ENCODE measurements around the gene SNORC.

Gene SNORC

DNA sequence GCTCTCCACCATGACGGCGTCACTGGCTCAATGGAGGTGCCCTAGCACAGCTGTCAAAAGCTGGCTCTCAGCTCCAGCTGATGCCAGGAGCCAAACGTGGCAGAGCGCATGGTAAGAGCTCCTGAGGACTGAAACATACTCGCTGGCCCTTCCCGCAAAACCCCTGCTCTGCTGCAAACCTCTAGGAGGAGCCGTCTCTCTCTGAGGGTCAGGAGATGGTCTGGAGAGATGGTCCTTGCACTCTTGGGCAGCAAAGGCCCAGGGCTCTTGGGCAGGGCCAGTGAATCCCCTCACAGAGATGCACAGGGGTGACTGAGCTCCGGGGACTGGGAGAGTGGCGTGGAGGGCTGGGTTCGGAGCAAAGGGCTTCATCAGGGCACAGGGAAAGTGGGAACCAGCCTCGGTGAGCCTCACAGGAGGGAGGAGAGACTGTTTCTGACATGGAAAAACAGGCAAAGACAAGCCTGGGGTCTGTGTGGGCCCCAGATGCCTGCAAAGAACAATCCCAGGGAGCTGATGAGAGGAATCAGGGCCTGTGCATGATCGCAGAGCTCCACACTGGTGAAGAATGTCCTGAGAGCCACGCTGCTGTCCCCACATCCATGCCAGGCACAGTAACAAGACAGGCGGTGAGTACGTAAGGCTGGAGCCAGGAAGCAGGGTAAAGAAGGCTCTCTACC is 17.2 kb downstream of the SNORC start:
- H3K36me3 ChIP-seq (ENCODE audit: low read depth) = no peaks in the 10 kb centered on the region
- DNase-seq (ENCODE audit: low spot score) (no peak), ATAC-seq (ENCODE audit: low read depth) (no peak)
- no peaks in the 10 kb centered on the region for H3K9me3 ChIP-seq (ENCODE audit: severe bottlenecking)
- TF ChIP-seq, protein P1, sequence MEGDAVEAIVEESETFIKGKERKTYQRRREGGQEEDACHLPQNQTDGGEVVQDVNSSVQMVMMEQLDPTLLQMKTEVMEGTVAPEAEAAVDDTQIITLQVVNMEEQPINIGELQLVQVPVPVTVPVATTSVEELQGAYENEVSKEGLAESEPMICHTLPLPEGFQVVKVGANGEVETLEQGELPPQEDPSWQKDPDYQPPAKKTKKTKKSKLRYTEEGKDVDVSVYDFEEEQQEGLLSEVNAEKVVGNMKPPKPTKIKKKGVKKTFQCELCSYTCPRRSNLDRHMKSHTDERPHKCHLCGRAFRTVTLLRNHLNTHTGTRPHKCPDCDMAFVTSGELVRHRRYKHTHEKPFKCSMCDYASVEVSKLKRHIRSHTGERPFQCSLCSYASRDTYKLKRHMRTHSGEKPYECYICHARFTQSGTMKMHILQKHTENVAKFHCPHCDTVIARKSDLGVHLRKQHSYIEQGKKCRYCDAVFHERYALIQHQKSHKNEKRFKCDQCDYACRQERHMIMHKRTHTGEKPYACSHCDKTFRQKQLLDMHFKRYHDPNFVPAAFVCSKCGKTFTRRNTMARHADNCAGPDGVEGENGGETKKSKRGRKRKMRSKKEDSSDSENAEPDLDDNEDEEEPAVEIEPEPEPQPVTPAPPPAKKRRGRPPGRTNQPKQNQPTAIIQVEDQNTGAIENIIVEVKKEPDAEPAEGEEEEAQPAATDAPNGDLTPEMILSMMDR (IDR thresholded peaks at IDR 0.05; ENCODE audit: poor library complexity, severe bottlenecking) = no peak
- no peak overlapping the region for H3K27ac ChIP-seq (ENCODE audit: poor library complexity, severe bottlenecking)
- H3K4me3 ChIP-seq (ENCODE audit: severe bottlenecking) = no peak overlapping the region
- no peaks in the 10 kb centered on the region for H3K27me3 ChIP-seq (ENCODE audit: insufficient read depth, poor library complexity, severe bottlenecking)
- peaks cover 9% of the 10 kb centered on the region for H3K4me1 ChIP-seq (ENCODE audit: insufficient read depth, poor library complexity, severe bottlenecking)

DNA sequence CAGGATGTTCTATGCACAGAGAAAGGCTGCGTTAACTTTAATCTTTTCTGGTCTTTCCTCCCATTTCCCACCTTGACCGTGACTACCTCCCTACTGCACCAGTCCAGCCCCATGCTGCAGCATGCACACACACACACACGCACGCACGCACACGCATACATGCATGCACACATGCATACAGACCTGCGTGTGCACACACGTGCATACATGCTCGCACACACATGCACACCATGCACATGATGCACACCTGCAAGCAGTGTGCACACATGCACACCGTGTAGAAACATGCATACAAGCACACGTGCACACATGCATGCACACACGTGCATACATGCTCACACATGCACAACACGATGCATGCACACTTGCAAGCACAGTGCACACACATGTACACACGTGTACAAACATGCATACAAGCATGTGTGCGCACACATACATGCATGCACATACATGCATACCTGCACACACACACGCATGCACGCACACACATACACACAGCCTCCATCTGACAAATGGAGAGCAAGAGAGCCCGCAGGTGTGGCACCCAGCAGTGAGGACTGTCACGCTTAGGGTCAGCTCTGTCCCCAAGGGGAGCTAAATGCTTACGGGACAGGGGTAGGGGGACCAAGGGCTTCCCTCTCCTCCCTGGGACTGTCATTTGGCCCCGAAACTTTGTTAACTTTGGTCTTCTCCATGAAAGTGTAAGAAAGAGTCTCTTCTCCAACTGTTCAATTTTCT is 18.2 kb downstream of the SNORC start:
- Histone ChIP-seq H3K27ac (ENCODE audit: poor library complexity, severe bottlenecking) (no peak overlapping the region), H3K4me1 (ENCODE audit: insufficient read depth, poor library complexity, severe bottlenecking) (peaks cover 9% of the 10 kb centered on the region), H3K36me3 (ENCODE audit: low read depth) (no peaks in the 10 kb centered on the region), H3K4me3 (ENCODE audit: severe bottlenecking) (no peak overlapping the region), H3K27me3 (ENCODE audit: insufficient read depth, poor library complexity, severe bottlenecking) (no peaks in the 10 kb centered on the region), H3K9me3 (ENCODE audit: severe bottlenecking) (no peaks in the 10 kb centered on the region)
- no peak for ATAC-seq (ENCODE audit: low read depth)
- TF ChIP-seq, protein P1 (IDR thresholded peaks at IDR 0.05; ENCODE audit: poor library complexity, severe bottlenecking) = no peak
- DNase-seq (ENCODE audit: low spot score) = no peak

DNA sequence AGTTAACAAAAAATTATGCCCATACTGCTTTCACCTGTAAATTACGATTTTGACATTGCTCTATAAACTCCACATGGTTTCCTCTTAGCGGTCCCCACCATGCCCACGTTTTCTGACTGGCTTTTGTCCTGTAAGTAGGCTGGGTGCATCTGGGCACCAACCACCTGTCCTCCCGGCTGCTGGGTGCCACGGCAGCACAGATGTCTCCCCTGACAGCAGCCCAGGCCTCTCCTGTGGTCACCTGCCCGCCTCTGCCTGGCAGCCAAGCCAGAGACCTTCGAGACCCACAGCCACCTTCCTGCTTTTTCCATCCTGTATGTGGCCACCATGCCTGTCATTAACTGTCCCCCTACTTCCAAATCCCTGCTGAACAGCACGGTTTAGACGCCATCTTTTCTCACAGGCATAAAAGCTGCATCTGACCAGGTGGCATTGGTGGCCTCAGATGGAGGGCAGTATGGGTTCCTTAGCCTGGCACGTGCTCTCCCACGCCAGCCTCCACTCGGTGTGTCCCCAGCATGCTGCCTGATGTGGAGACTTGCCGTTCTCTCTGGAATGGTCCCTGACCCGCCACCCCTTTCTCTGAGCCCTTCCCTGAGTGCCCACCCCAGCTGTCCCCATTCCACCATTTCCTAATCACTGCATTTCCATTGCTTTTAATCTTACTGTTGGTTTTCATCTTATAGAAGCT is 18.9 kb downstream of the SNORC start:
- H3K9me3 ChIP-seq (ENCODE audit: severe bottlenecking) = no peaks in the 10 kb centered on the region
- H3K27ac ChIP-seq (ENCODE audit: poor library complexity, severe bottlenecking) = no peak overlapping the region
- no peak overlapping the region for H3K4me3 ChIP-seq (ENCODE audit: severe bottlenecking)
- H3K27me3 ChIP-seq (ENCODE audit: insufficient read depth, poor library complexity, severe bottlenecking) = no peaks in the 10 kb centered on the region
- peaks cover 9% of the 10 kb centered on the region for H3K4me1 ChIP-seq (ENCODE audit: insufficient read depth, poor library complexity, severe bottlenecking)
- no peaks in the 10 kb centered on the region for H3K36me3 ChIP-seq (ENCODE audit: low read depth)
- DNase-seq (ENCODE audit: low spot score) (no peak), ATAC-seq (ENCODE audit: low read depth) (no peak)
- TF ChIP-seq, protein P1 (IDR thresholded peaks at IDR 0.05; ENCODE audit: poor library complexity, severe bottlenecking) = no peak

DNA sequence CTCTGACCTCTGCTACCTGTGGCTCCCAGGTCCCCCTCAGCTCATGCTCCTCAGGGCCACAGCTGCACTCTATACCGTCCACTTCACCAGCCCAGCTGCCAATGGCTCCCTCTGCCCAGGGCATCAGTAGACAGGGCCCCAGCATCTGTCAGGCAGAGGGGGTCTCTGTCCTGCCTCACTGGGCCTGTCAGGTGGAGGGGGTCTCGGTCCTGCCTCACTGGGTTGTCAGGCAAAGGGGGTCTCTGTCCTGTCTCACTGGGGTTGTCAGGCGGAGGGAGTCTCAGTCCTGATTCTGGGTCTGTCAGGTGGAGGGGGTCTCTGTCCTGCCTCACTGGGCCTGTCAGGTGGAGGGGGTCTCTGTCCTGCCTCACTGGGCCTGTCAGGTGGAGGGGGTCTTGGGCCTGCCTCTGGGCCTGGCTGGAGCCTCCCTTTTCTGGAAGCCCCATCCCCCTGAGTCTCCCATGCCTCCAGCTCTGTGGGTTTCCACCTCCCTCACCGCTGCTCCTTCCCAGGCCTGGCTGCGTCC is 19.9 kb downstream of the SNORC start:
- H3K4me1 ChIP-seq (ENCODE audit: insufficient read depth, poor library complexity, severe bottlenecking) = peaks cover 9% of the 10 kb centered on the region
- no peak overlapping the region for H3K27ac ChIP-seq (ENCODE audit: poor library complexity, severe bottlenecking)
- ATAC-seq (ENCODE audit: low read depth) (no peak), DNase-seq (ENCODE audit: low spot score) (no peak)
- TF ChIP-seq, protein P1 (IDR thresholded peaks at IDR 0.05; ENCODE audit: poor library complexity, severe bottlenecking) = no peak
- no peaks in the 10 kb centered on the region for H3K36me3 ChIP-seq (ENCODE audit: low read depth)
- no peaks in the 10 kb centered on the region for H3K27me3 ChIP-seq (ENCODE audit: insufficient read depth, poor library complexity, severe bottlenecking)
- no peak overlapping the region for H3K4me3 ChIP-seq (ENCODE audit: severe bottlenecking)
- H3K9me3 ChIP-seq (ENCODE audit: severe bottlenecking) = no peaks in the 10 kb centered on the region

All from RWPE2 (cell line).